Hair follicle dermal papilla cell (primary cell): ENCODE measurements around the gene AKAP1. TPM values are rescaled to one million over a fixed set of nuclear protein-coding genes. Genes with fewer than 3 reads are reported as not detected.

Experiments used
- total RNA-seq: library from RNA; depleted of rRNA; stranded (reverse); fragments of >200 nt; gene quantifications from 2 replicates; pipeline ENCODE4 v1.2.3, GENCODE V29; 2012

The AKAP1 gene, protein sequence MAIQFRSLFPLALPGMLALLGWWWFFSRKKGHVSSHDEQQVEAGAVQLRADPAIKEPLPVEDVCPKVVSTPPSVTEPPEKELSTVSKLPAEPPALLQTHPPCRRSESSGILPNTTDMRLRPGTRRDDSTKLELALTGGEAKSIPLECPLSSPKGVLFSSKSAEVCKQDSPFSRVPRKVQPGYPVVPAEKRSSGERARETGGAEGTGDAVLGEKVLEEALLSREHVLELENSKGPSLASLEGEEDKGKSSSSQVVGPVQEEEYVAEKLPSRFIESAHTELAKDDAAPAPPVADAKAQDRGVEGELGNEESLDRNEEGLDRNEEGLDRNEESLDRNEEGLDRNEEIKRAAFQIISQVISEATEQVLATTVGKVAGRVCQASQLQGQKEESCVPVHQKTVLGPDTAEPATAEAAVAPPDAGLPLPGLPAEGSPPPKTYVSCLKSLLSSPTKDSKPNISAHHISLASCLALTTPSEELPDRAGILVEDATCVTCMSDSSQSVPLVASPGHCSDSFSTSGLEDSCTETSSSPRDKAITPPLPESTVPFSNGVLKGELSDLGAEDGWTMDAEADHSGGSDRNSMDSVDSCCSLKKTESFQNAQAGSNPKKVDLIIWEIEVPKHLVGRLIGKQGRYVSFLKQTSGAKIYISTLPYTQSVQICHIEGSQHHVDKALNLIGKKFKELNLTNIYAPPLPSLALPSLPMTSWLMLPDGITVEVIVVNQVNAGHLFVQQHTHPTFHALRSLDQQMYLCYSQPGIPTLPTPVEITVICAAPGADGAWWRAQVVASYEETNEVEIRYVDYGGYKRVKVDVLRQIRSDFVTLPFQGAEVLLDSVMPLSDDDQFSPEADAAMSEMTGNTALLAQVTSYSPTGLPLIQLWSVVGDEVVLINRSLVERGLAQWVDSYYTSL
- total RNA-seq, result 12.0 and 18.3 TPM in 2 replicates

DNA sequence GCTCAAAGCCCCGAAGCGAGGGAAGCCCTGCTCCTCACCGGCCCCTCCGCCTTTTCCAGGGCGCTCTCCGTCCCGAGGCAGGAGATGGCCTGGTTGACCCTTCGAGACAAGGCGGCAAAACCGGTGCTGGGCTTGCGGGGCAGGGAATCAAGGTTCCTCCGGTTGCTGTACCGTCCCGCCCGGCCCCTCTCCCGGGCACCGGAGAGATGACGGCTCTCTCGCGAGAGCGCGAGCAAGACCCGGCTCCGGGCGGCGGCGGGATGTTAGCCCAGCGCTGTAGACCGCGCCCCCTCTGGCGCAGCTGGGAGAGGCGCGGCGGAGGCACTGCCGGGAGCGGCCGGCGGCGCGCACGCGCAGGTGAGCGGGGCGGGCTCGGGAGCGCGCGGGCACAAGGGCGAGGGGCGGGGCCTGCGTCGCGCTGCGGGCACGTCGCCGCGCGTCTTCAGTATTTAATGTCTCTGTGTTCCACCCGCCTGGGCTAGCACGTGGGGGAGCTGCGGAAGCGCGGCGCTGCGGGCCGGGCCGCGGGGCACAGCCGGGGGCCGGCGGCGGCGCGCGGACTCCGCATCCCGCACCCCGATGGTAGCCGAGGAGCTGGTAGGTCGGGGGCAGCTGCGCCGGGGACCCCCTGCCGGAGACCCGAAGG is at the start of gene AKAP1:
TSS of gene AKAP1 (plus strand) at position 445 of the 646 bp plus-strand sequence. CDS start 20,219 bp downstream, outside the sequence.

Other genes starting within 250 kb of the AKAP1 start
- 28.9 and 32.6 TPM in 2 replicates for gene TRIM25, start 171.2 kb upstream of the AKAP1 start, total RNA-seq
- 12.0 and 13.3 TPM in 2 replicates for gene COIL, start 124.2 kb upstream of the AKAP1 start, total RNA-seq
- 64.4 and 73.2 TPM in 2 replicates for gene SCPEP1, start 107.1 kb upstream of the AKAP1 start, total RNA-seq
- gene MSI2, start 171.3 kb downstream of the AKAP1 start, total RNA-seq, result 15.9 and 17.8 TPM in 2 replicates